Stimulated activated CD4-positive, alpha-beta T cell treated with anti-CD3 and anti-CD28 coated beads, Interleukin-4, amount 100 ng/mL, for 4 hours (primary cell): ENCODE results near the gene SLC13A2.
"Not testable (repeated sequence)": the region's sequence is repeated elsewhere in the genome, so short reads cannot be mapped to it uniquely, and the experiment has no call there.

Experiments
- DNase-seq, 2 experiments: peaks; one replicate each; pipeline ENCODE4 v3.0.0-alpha.2; 2020

Gene SLC13A2

GRCh38 chr17:28519236-28519635 is 45.8 kb downstream of the SLC13A2 start:
- DNase-seq: no peak

- DNase-seq: no peak
These were observed 47.2 kb downstream of the SLC13A2 start for GRCh38 chr17:28520687-28521086.

GRCh38 chr17:28521311-28522085 is 48.1 kb downstream of the SLC13A2 start:
- no peak for DNase-seq

- not testable (repeated sequence) for DNase-seq
These were observed 48.8 kb downstream of the SLC13A2 start for GRCh38 chr17:28522281-28522680.

GRCh38 chr17:28523186-28523585 is 49.7 kb downstream of the SLC13A2 start:
- DNase-seq: no peak

- DNase-seq: no peak
These were observed 50.4 kb downstream of the SLC13A2 start for GRCh38 chr17:28523876-28524275.

- DNase-seq: no peak
These were observed 51.3 kb downstream of the SLC13A2 start for GRCh38 chr17:28524476-28525424.

- no peak for DNase-seq
These were observed 52.9 kb downstream of the SLC13A2 start for GRCh38 chr17:28526381-28526780.

GRCh38 chr17:28527181-28527681 is 53.8 kb downstream of the SLC13A2 start:
- DNase-seq: no peak

GRCh38 chr17:28527859-28528258 is 54.4 kb downstream of the SLC13A2 start:
- DNase-seq: no peak

GRCh38 chr17:28528327-28529012 is 55.0 kb downstream of the SLC13A2 start:
- DNase-seq: no peak

GRCh38 chr17:28529013-28529400 is 55.6 kb downstream of the SLC13A2 start:
- DNase-seq: no peak

GRCh38 chr17:28530250-28530649 is 56.8 kb downstream of the SLC13A2 start:
- no peak for DNase-seq

- DNase-seq: no peak
These were observed 57.5 kb downstream of the SLC13A2 start for GRCh38 chr17:28530926-28531325.

GRCh38 chr17:28532050-28532960 is 58.9 kb downstream of the SLC13A2 start:
- DNase-seq: no peak

- DNase-seq: no peak
These were observed 59.8 kb downstream of the SLC13A2 start for GRCh38 chr17:28533091-28533807.

- DNase-seq: no peak
These were observed 61.4 kb downstream of the SLC13A2 start for GRCh38 chr17:28534740-28535375.

- no peak for DNase-seq
These were observed 63.2 kb downstream of the SLC13A2 start for GRCh38 chr17:28536532-28537218.

- no peak for DNase-seq
These were observed 63.8 kb downstream of the SLC13A2 start for GRCh38 chr17:28537219-28537610.

- no peak for DNase-seq
These were observed 65.0 kb downstream of the SLC13A2 start for GRCh38 chr17:28538296-28538895.
